K562 (cell line): ENCODE data around the gene HMBS. TPM values are rescaled to one million over a fixed set of nuclear protein-coding genes. Genes with fewer than 3 reads are reported as not detected.

ENCODE experiments used
- ARID1B ChIP-seq: fragments of 450-650 bp; IDR thresholded peaks from 2 replicates; pipeline ENCODE4 v1.6.1; 2016; ENCODE audit warnings: antibody characterized with exemption, mild to moderate bottlenecking, inconsistent platforms
- CBX8 ChIP-seq: fragments of 200-600 bp; sonication (generic); IDR thresholded peaks from 2 replicates; pipeline ENCODE4 v1.6.1; 2012; ENCODE audit warnings: borderline replicate concordance, mixed run types, low read depth, mild to moderate bottlenecking, moderate library complexity, mixed read lengths, low read length, control low read depth, inconsistent platforms; ENCODE audit not compliant: poor library complexity, severe bottlenecking; ENCODE audit errors: extremely low read depth
- CREBBP ChIP-seq: IDR thresholded peaks from one replicate; pipeline ENCODE4 v1.6.1; 2012; ENCODE audit warnings: low read depth, mild to moderate bottlenecking, control low read depth, inconsistent platforms, low read length
- EHMT2 ChIP-seq: fragments of 450-650 bp; IDR thresholded peaks from 2 replicates; pipeline ENCODE4 v1.6.1; 2018; ENCODE audit warnings: antibody characterized with exemption
- GTF2A2 ChIP-seq: IDR thresholded peaks from 2 replicates; pipeline ENCODE4 v1.6.1; 2016; ENCODE audit warnings: mild to moderate bottlenecking, missing genetic modification characterization, missing compliant biosample characterization
- HSF4 ChIP-seq: fragments of 250-450 bp; sonication (Bioruptor Pico); IDR thresholded peaks from 2 replicates; pipeline ENCODE4 v2.1.2; 2022; ENCODE audit warnings: mild to moderate bottlenecking, moderate library complexity, borderline replicate concordance
- KAT2B ChIP-seq: IDR thresholded peaks from one replicate; pipeline ENCODE4 v1.6.1; 2012; ENCODE audit warnings: low read depth, mild to moderate bottlenecking, control low read depth, inconsistent platforms, low read length, moderate library complexity
- MECOM ChIP-seq: fragments of 250-450 bp; sonication (Bioruptor Pico); IDR thresholded peaks from 2 replicates; pipeline ENCODE4 v1.8.0; 2022; ENCODE audit warnings: inconsistent platforms
- RBM25 ChIP-seq: fragments of 200-400 bp; formaldehyde crosslinking; IDR thresholded peaks from 2 replicates; pipeline ENCODE4 v1.6.1; 2018; ENCODE audit warnings: low read length, low read depth, moderate library complexity; ENCODE audit not compliant: severe bottlenecking
- STAT5A ChIP-seq: IDR thresholded peaks from 2 replicates; pipeline ENCODE4 v1.6.1; 2012; ENCODE audit warnings: low read length, inconsistent platforms, borderline replicate concordance
- TAF9B ChIP-seq: fragments of 450-650 bp; IDR thresholded peaks from 2 replicates; pipeline ENCODE4 v1.6.1; 2018; ENCODE audit warnings: mild to moderate bottlenecking; ENCODE audit not compliant: partially characterized antibody
- ZBTB1 ChIP-seq: sonication (generic); formaldehyde crosslinking; IDR thresholded peaks from 2 replicates; pipeline ENCODE4 v1.8.1; 2023; ENCODE audit warnings: missing genetic modification reagents, low read depth, mild to moderate bottlenecking, borderline replicate concordance
- ZKSCAN8 ChIP-seq: fragments of 200-800 bp; sonication (Bioruptor generic); IDR thresholded peaks from 2 replicates; pipeline ENCODE4 v1.6.1; 2016; ENCODE audit warnings: missing genetic modification characterization, missing compliant biosample characterization
- ZNF561 ChIP-seq: fragments of 450-650 bp; formaldehyde crosslinking; conservative IDR thresholded peaks from 2 replicates; pipeline ENCODE4 v1.4.0; 2020; ENCODE audit warnings: mild to moderate bottlenecking, moderate library complexity
- ZNF717 ChIP-seq: fragments of 250-450 bp; sonication (Bioruptor Pico); IDR thresholded peaks from 2 replicates; pipeline ENCODE4 v1.5.0; 2021
- ZNF77 ChIP-seq: fragments of 250-450 bp; sonication (Bioruptor Pico); IDR thresholded peaks from 2 replicates; pipeline ENCODE4 v1.5.0; 2020
- polyA plus RNA-seq, 8 experiments: library from polyadenylated mRNA; depleted of rRNA in 4 of 8; stranded (reverse) in 5 of 8; unstranded in 3 of 8; fragments of >200 nt; fragmentation: Nextera tagmentation in 2 of 8; fragmentation: Illumina TruSeq in 1 of 8; extraction: Ambion mirVana in 2 of 8; extraction: Trizol in 1 of 8; gene quantifications; 2 replicates each; pipeline versions ENCODE4 v1.2.1 to v1.2.3, GENCODE V29; 2011 to 2014; ENCODE audit warnings: inconsistent platforms in 1 of 8, missing spikeins in 1 of 8
- total RNA-seq, 7 experiments: library from RNA; depleted of rRNA in 6 of 7; stranded (reverse); fragments of >200 nt in 6 of 7; fragmentation: Illumina TruSeq in 2 of 7; extraction: Trizol in 2 of 7; gene quantifications; 2 replicates each; pipeline versions ENCODE4 v1.2.1 to v1.2.3, GENCODE V29; 2011 to 2021; ENCODE audit warnings: low replicate concordance in 1 of 7
- TF ChIP-seq, protein P1 (sequence below): sonication (generic); formaldehyde crosslinking; IDR thresholded peaks from 2 replicates; pipeline ENCODE4 v1.5.0; 2020; ENCODE audit warnings: missing genetic modification reagents
- TF ChIP-seq, protein P2 (sequence below): fragments of 450-650 bp; formaldehyde crosslinking; IDR thresholded peaks from 2 replicates; pipeline ENCODE4 v1.4.0; 2022; ENCODE audit warnings: mild to moderate bottlenecking, moderate library complexity
- TF ChIP-seq, protein P3 (sequence below): fragments of 450-650 bp; formaldehyde crosslinking; IDR thresholded peaks from 2 replicates; pipeline ENCODE4 v1.4.0; 2020; ENCODE audit warnings: mild to moderate bottlenecking, moderate library complexity
- TF ChIP-seq, protein P4 (sequence below), 3 experiments: fragments of 200-800 bp in 1 of 3; sonication (Bioruptor generic) in 1 of 3; sonication (generic) in 1 of 3; formaldehyde crosslinking in 1 of 3; IDR thresholded peaks; 2 replicates each; pipeline versions ENCODE4 v1.6.1 to v1.8.0; 2016 to 2022; ENCODE audit warnings: mild to moderate bottlenecking in 2 of 3, missing compliant biosample characterization in 2 of 3, missing genetic modification characterization in 2 of 3, missing genetic modification reagents in 1 of 3
- TF ChIP-seq, protein P5 (sequence below): fragments of 250-450 bp; sonication (Bioruptor Pico); IDR thresholded peaks from 2 replicates; pipeline ENCODE4 v1.5.0; 2020; ENCODE audit warnings: mild to moderate bottlenecking
- TF ChIP-seq, protein P6 (sequence below): sonication (generic); formaldehyde crosslinking; IDR thresholded peaks from 2 replicates; pipeline ENCODE4 v1.8.0; 2022; ENCODE audit warnings: mild to moderate bottlenecking, missing genetic modification reagents

Gene HMBS
- total and polyA plus RNA-seq, 9 of the 15 experiments (the other 6 are each of a cell fraction or from before 2014, with no cell fraction given), result 56.9 to 385 (median 286) TPM

DNA sequence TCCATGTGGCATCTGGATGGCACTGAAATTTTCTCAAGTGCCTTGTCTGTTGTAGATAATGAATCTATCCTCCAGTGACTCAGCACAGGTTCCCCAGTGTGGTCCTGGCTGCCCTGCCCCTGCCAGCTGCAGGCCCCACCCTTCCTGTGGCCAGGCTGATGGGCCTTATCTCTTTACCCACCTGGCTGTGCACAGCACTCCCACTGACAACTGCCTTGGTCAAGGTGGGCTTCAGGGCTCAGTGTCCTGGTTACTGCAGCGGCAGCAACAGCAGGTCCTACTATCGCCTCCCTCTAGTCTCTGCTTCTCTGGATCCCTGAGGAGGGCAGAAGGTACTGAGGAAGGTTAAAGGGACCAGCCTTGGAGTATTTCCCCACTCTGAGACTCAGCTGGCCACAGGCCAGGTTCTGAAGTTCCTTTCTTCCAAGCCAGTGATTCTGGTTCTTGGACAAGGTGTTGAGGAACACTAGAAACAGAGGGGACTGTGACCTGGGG lies 3.1 kb downstream of the HMBS start (continued):
- TF ChIP-seq, protein P1, sequence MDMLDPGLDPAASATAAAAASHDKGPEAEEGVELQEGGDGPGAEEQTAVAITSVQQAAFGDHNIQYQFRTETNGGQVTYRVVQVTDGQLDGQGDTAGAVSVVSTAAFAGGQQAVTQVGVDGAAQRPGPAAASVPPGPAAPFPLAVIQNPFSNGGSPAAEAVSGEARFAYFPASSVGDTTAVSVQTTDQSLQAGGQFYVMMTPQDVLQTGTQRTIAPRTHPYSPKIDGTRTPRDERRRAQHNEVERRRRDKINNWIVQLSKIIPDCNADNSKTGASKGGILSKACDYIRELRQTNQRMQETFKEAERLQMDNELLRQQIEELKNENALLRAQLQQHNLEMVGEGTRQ (CRISPR knock-in tag), result no peak
- TF ChIP-seq, protein P2, sequence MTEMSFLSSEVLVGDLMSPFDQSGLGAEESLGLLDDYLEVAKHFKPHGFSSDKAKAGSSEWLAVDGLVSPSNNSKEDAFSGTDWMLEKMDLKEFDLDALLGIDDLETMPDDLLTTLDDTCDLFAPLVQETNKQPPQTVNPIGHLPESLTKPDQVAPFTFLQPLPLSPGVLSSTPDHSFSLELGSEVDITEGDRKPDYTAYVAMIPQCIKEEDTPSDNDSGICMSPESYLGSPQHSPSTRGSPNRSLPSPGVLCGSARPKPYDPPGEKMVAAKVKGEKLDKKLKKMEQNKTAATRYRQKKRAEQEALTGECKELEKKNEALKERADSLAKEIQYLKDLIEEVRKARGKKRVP (CRISPR knock-in tag), result 0 out of 2 replicates have a peak, but pooled peaks have one; percentile 42
- TF ChIP-seq EHMT2, result no peak
- TF ChIP-seq GTF2A2 (tag), result no peak
- TF ChIP-seq CBX8, result no peak
- TF ChIP-seq RBM25, result no peak
- TF ChIP-seq ZNF561, result no peak
- TF ChIP-seq, protein P3, sequence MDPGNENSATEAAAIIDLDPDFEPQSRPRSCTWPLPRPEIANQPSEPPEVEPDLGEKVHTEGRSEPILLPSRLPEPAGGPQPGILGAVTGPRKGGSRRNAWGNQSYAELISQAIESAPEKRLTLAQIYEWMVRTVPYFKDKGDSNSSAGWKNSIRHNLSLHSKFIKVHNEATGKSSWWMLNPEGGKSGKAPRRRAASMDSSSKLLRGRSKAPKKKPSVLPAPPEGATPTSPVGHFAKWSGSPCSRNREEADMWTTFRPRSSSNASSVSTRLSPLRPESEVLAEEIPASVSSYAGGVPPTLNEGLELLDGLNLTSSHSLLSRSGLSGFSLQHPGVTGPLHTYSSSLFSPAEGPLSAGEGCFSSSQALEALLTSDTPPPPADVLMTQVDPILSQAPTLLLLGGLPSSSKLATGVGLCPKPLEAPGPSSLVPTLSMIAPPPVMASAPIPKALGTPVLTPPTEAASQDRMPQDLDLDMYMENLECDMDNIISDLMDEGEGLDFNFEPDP (CRISPR knock-in tag), result 0 out of 2 replicates have a peak, but pooled peaks have one; percentile 5
- peak; percentile 79 for TF ChIP-seq ZKSCAN8 (CRISPR knock-in tag)
- TF ChIP-seq MECOM, result peak; percentile 62; the same call in 1 of the 2 replicates
- no peak for TF ChIP-seq ZNF77 (CRISPR knock-in tag)
- TF ChIP-seq, protein P4, sequence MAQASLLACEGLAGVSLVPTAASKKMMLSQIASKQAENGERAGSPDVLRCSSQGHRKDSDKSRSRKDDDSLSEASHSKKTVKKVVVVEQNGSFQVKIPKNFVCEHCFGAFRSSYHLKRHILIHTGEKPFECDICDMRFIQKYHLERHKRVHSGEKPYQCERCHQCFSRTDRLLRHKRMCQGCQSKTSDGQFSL (CRISPR knock-in tag; IDR thresholded peaks at IDR 0.05), result no peak
- TF ChIP-seq, protein P4 (tag; IDR thresholded peaks at IDR 0.05), result no peak
- TF ChIP-seq, protein P5, sequence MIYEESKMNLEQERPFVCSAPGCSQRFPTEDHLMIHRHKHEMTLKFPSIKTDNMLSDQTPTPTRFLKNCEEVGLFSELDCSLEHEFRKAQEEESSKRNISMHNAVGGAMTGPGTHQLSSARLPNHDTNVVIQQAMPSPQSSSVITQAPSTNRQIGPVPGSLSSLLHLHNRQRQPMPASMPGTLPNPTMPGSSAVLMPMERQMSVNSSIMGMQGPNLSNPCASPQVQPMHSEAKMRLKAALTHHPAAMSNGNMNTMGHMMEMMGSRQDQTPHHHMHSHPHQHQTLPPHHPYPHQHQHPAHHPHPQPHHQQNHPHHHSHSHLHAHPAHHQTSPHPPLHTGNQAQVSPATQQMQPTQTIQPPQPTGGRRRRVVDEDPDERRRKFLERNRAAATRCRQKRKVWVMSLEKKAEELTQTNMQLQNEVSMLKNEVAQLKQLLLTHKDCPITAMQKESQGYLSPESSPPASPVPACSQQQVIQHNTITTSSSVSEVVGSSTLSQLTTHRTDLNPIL (CRISPR knock-in tag), result no peak
- TF ChIP-seq ARID1B, result peak; percentile 99
- peak; percentile 51; the same call in 1 of the 2 replicates for TF ChIP-seq HSF4 (CRISPR knock-in tag)
- TF ChIP-seq ZNF717 (CRISPR knock-in tag), result no peak
- peak; percentile 91 for TF ChIP-seq TAF9B
- TF ChIP-seq CREBBP, result no peak
- TF ChIP-seq STAT5A, result peak; percentile 96
- TF ChIP-seq ZBTB1 (CRISPR knock-in tag), result 0 out of 2 replicates have a peak, but pooled peaks have one; percentile 17
- TF ChIP-seq KAT2B, result no peak
- TF ChIP-seq, protein P6, sequence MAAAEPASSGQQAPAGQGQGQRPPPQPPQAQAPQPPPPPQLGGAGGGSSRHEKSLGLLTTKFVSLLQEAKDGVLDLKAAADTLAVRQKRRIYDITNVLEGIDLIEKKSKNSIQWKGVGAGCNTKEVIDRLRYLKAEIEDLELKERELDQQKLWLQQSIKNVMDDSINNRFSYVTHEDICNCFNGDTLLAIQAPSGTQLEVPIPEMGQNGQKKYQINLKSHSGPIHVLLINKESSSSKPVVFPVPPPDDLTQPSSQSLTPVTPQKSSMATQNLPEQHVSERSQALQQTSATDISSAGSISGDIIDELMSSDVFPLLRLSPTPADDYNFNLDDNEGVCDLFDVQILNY (CRISPR knock-in tag), result no peak
